ENCODE data around the gene TNFRSF14. TPM values are rescaled to one million over a fixed set of nuclear protein-coding genes. Genes with fewer than 3 reads are reported as not detected.

Gene TNFRSF14
- total and polyA plus RNA-seq, 9 of the 15 experiments (the other 6 are each of a cell fraction or from before 2014, with no cell fraction given): 0.11 to 2.3 (median 0.68) TPM; not detected in 2

DNA sequence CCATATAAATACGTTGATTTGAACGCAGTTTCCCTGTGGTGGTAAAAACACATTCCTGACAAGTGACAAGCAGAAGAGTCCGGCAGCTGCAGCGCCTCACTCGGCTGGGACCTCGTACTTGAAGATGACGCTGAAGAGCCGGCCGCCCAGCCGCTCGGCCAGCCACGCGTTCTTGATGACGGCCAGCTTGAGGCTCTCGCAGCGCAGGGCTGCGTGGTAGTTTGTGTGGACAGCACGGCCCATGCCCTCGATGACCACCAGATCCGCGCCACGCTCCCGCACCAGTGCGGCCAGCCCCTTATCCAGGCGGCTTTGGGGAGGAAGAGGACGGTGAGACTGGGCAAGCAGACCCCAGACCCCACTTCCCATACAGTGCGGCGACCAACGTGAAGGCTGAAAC, 47.4 kb upstream of the TNFRSF14 start:
- WGBS (ENCODE audit: insufficient coverage, low coverage, missing lambda C conversion rate): 91% methylated on average over 28 of the region's 29 CpGs
- no peak overlapping the region for H3K4me3 ChIP-seq
- TF ChIP-seq SRSF9 (IDR thresholded peaks at IDR 0.05; ENCODE audit: borderline replicate concordance, low read depth, low read length) (no peak), TOE1 (IDR thresholded peaks at IDR 0.05; ENCODE audit: borderline replicate concordance) (no peak), TOE1 (CRISPR knock-in tag; IDR thresholded peaks at IDR 0.05; ENCODE audit: borderline replicate concordance, low read depth) (no peak), CBFA2T2 (conservative IDR thresholded peaks at IDR 0.05) (no peak), JUN (IDR thresholded peaks at IDR 0.05; ENCODE audit: borderline replicate concordance, low read depth, low read length) (no peak), JUN (CRISPR knock-in tag; IDR thresholded peaks at IDR 0.05; ENCODE audit: borderline replicate concordance) (no peak), RBM39 (optimal IDR thresholded peaks at IDR 0.05; ENCODE audit: low read depth, low read length) (no peak), SREBF2 (CRISPR knock-in tag; IDR thresholded peaks at IDR 0.05) (no peak), C11orf30 (IDR thresholded peaks at IDR 0.05; ENCODE audit: low read depth) (no peak), BDP1 (IDR thresholded peaks at IDR 0.05; ENCODE audit: insufficient read depth, insufficient read length) (no peak), RBM15 (IDR thresholded peaks at IDR 0.05; ENCODE audit: insufficient read depth, low read length) (no peak), HOXB6 (CRISPR knock-in tag; IDR thresholded peaks at IDR 0.05; ENCODE audit: borderline replicate concordance) (no peak), SUPT5H (IDR thresholded peaks at IDR 0.05) (no peak), HIVEP1 (CRISPR knock-in tag; IDR thresholded peaks at IDR 0.05) (no peak), ZNF75A (CRISPR knock-in tag; IDR thresholded peaks at IDR 0.05) (no peak), ZBTB34 (CRISPR knock-in tag; IDR thresholded peaks at IDR 0.05) (no peak), ZBTB1 (CRISPR knock-in tag; IDR thresholded peaks at IDR 0.05; ENCODE audit: borderline replicate concordance, low read depth) (no peak), POLR2AphosphoS2 (IDR thresholded peaks at IDR 0.05; ENCODE audit: low read length) (no peak), ZBTB9 (CRISPR knock-in tag; IDR thresholded peaks at IDR 0.05) (no peak), NCOR1 (IDR thresholded peaks at IDR 0.05) (no peak)
- TF ChIP-seq, protein P1, sequence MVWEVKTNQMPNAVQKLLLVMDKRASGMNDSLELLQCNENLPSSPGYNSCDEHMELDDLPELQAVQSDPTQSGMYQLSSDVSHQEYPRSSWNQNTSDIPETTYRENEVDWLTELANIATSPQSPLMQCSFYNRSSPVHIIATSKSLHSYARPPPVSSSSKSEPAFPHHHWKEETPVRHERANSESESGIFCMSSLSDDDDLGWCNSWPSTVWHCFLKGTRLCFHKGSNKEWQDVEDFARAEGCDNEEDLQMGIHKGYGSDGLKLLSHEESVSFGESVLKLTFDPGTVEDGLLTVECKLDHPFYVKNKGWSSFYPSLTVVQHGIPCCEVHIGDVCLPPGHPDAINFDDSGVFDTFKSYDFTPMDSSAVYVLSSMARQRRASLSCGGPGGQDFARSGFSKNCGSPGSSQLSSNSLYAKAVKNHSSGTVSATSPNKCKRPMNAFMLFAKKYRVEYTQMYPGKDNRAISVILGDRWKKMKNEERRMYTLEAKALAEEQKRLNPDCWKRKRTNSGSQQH (CRISPR knock-in tag; IDR thresholded peaks at IDR 0.05): no peak

More for the DNA sequence above, 47.4 kb upstream of the TNFRSF14 start:
- intact Hi-C loops (cut with micrococcal nuclease): no loop called here
- DNase-seq (ENCODE audit: extremely low read depth in 1 of 4, low spot score in 3 of 4) (no peak), ATAC-seq (no peak), FAIRE-seq (no peak)
- H3K27me3 ChIP-seq (ENCODE audit: control insufficient read depth in 2 of 2, insufficient read depth in 2 of 2, low read length in 2 of 2): peaks cover 9 to 18% of the 10 kb centered on the region in 2 experiments; a peak in 4 of 5 replicates
- H3K79me2 ChIP-seq (ENCODE audit: control insufficient read depth, insufficient read depth, low read length): no peaks in the 10 kb centered on the region
- no peak overlapping the region for H3K4me2 ChIP-seq (ENCODE audit: insufficient read depth, low read length)
- no peak overlapping the region for H2AFZ ChIP-seq (ENCODE audit: low read depth, low read length)
- H3K9ac ChIP-seq (ENCODE audit: insufficient read depth in 1 of 2, low read depth in 2 of 2, low read length in 2 of 2): no peak overlapping the region
- ChIA-PET POLR2A (no interaction called here), CTCF (ENCODE audit: low intra/inter-chr PET ratio) (no interaction called here)
- no TSS peak for BruUV-seq (replicated peaks)
- H3K27ac ChIP-seq (ENCODE audit: extremely low read depth, low read depth, low read length): no peak overlapping the region
- H3K4me1 ChIP-seq (replicated peaks in 1 of 2; ENCODE audit: control insufficient read depth in 2 of 2, insufficient read depth in 2 of 2, low read length in 2 of 2): peaks cover 0 to 69% of the 10 kb centered on the region in 2 experiments; a peak in 2 of 5 replicates
- no peaks in the 10 kb centered on the region for H3K9me3 ChIP-seq (replicated peaks; ENCODE audit: control insufficient read depth, insufficient read depth, low read depth, low read length)
- H4K20me1 ChIP-seq (replicated peaks; ENCODE audit: control insufficient read depth, insufficient read depth, low read length): peaks cover 5% of the 10 kb centered on the region; the same call in 1 of the 2 replicates
- peaks cover 63% of the 10 kb centered on the region; the same call in 2 of the 3 replicates for H3K36me3 ChIP-seq (ENCODE audit: control insufficient read depth, insufficient read depth, low read length)
- in situ Hi-C loops (cut with MboI): no loop called here
- peaks cover 2% of the 10 kb centered on the region for H3K9me1 ChIP-seq (ENCODE audit: control insufficient read depth, insufficient read depth, low read length)
